ENCODE data around the gene SCARF1.
A peak's percentile ranks its signal among the peaks of the same experiment; 100 is the strongest.

The SCARF1 gene

DNA sequence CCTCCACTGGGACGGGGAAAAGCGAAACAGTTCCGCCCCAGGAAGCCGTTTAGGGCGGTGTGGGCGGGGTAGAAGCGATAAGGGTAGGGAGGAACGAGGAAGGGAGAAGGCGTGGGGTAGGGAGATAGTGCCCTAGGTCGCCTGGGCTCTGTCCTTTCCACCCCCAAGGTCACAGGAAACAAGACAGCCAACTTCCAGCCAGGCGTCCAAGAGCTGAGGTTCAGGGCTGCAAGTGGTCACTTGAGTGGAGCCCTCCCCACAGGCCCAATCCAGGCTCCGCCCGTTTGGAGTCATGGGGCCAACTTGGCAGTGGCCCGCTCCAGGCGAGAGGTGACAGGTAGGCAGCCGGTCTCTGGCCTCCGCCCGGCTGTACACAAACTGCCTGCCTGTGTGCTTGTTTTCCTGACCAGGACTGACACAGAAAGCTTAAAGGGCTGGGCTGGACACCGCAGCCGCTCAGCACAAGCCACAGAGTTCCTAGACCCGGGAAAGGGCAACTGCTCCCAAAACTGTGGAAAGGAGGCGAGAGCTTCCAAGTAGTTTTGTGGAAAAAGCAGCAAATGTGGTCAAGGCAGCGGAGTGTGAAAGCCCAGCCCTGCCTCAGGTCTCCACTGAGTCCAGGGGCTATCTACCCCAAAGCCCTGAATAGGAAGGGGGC is 4.4 kb upstream of the SCARF1 start, which contains the start of gene RILP (continued):
- no peak for TF ChIP-seq ZNF623 (tag by site-specific recombination; IDR thresholded peaks at IDR 0.05)
- peak; percentile 93 for TF ChIP-seq ZFHX2 (tag by site-specific recombination; conservative IDR thresholded peaks at IDR 0.05)
- no peak for TF ChIP-seq ZNF529 (tag by site-specific recombination; IDR thresholded peaks at IDR 0.05; ENCODE audit: insufficient replicate concordance)
- peak; percentile 79 for TF ChIP-seq SP3 (tag by site-specific recombination; IDR thresholded peaks at IDR 0.05)
- peak; percentile 74; the same call in 1 of the 2 replicates for TF ChIP-seq BCL11A (tag by site-specific recombination; IDR thresholded peaks at IDR 0.05; ENCODE audit: low read depth)
- TF ChIP-seq, protein P1, sequence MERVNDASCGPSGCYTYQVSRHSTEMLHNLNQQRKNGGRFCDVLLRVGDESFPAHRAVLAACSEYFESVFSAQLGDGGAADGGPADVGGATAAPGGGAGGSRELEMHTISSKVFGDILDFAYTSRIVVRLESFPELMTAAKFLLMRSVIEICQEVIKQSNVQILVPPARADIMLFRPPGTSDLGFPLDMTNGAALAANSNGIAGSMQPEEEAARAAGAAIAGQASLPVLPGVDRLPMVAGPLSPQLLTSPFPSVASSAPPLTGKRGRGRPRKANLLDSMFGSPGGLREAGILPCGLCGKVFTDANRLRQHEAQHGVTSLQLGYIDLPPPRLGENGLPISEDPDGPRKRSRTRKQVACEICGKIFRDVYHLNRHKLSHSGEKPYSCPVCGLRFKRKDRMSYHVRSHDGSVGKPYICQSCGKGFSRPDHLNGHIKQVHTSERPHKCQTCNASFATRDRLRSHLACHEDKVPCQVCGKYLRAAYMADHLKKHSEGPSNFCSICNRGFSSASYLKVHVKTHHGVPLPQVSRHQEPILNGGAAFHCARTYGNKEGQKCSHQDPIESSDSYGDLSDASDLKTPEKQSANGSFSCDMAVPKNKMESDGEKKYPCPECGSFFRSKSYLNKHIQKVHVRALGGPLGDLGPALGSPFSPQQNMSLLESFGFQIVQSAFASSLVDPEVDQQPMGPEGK (tag by site-specific recombination; IDR thresholded peaks at IDR 0.05), result peak; percentile 14; the same call in 1 of the 2 replicates
- TF ChIP-seq GLIS2 (tag by site-specific recombination; IDR thresholded peaks at IDR 0.05), result peak; percentile 89
- TF ChIP-seq ZBTB1 (tag by site-specific recombination; IDR thresholded peaks at IDR 0.05), result no peak
- no peak for TF ChIP-seq ZNF423 (tag by site-specific recombination; IDR thresholded peaks at IDR 0.05)
- peak; percentile 90 for TF ChIP-seq EGR2 (tag by site-specific recombination; IDR thresholded peaks at IDR 0.05; ENCODE audit: low read depth)
- no peak for TF ChIP-seq ZNF10 (tag by site-specific recombination; IDR thresholded peaks at IDR 0.05)

DNA sequence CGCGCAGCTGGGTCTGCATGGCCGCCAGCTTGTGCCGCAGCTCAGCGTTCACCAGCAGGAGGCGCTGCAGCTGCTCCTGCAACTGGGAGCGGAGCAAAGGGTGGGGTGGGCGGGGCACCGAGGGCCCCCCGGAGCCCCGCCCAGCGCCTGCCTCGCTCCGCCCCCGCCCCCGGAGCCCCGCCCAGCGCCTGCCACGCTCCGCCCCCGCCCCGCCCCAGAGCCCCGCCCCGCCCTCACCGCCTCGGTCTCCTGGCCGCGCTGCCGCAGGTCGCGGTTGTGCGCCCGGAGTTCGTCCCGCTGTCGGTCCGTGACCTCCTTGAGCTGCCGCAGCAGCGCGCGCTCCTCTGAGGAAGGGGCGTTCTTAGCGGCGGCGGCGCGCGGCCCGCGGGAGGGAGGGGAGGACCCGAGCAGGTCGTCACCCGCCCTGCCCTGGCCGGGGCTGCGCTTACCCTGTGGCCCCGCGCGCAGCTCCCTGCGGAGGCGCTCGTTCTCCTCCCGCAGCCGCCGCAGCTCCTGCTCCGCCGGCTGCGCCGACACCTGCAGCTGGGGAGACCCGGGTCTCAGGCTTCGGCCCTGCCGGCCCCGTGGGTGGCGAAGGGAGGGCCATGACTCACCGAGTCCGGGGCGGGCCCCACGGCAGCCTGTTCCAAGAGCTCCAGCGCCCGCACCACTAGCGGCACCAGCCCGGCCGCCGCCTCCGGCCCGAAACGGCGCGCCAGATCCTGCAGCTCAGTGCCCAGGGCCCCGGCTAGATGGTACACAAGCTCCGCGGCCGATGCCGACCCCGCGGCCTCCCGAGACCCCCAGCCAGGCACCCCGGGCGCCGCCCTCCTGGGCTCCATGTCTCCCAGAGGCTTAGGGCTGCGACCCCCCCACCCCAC is 3.7 kb upstream of the SCARF1 start:
- H3K27ac ChIP-seq (ENCODE audit: extremely low read depth, low read depth, low read length), result peak overlapping the region; percentile 86
- CTCF ChIA-PET, result interaction anchor here (0.6 to 6.1 kb wide), 29 partner anchors 10 to 391 kb away, joined by 3 to 69 read pairs (median 4); no protein-coding TSS in a partner anchor
- POLR2A ChIA-PET, result interaction anchor here (0.6 to 6.0 kb wide), 20 partner anchors 9 to 382 kb away, joined by 3 to 38 read pairs (median 4); partner anchors contain the start of genes PRPF8, RTN4RL1 and SLC43A2
- TF ChIP-seq ZNF426 (tag by site-specific recombination; IDR thresholded peaks at IDR 0.05) (no peak), ZNF473 (tag by site-specific recombination; IDR thresholded peaks at IDR 0.05) (no peak), ZFP37 (tag by site-specific recombination; IDR thresholded peaks at IDR 0.05) (0 out of 2 replicates have a peak, but pooled peaks have one; percentile 71), ZNF202 (tag by site-specific recombination; IDR thresholded peaks at IDR 0.05; ENCODE audit: borderline replicate concordance) (no peak), ZNF76 (tag by site-specific recombination; IDR thresholded peaks at IDR 0.05; ENCODE audit: borderline replicate concordance, low read depth) (no peak; the same call in 1 of the 2 replicates), ZNF521 (tag by site-specific recombination; IDR thresholded peaks at IDR 0.05) (no peak), KLF16 (tag by site-specific recombination; IDR thresholded peaks at IDR 0.05) (0 out of 2 replicates have a peak, but pooled peaks have one; percentile 22), ZNF677 (tag by site-specific recombination; IDR thresholded peaks at IDR 0.05) (0 out of 2 replicates have a peak, but pooled peaks have one; percentile 22), ZXDB (tag by site-specific recombination; IDR thresholded peaks at IDR 0.05) (peak; percentile 74), SP3 (tag by site-specific recombination; IDR thresholded peaks at IDR 0.05) (no peak), MZF1 (tag by site-specific recombination; IDR thresholded peaks at IDR 0.05; ENCODE audit: borderline replicate concordance) (no peak), OSR2 (tag by site-specific recombination; IDR thresholded peaks at IDR 0.05) (peak; percentile 51), ZNF585B (tag by site-specific recombination; IDR thresholded peaks at IDR 0.05) (no peak)
- TF ChIP-seq, protein P2, sequence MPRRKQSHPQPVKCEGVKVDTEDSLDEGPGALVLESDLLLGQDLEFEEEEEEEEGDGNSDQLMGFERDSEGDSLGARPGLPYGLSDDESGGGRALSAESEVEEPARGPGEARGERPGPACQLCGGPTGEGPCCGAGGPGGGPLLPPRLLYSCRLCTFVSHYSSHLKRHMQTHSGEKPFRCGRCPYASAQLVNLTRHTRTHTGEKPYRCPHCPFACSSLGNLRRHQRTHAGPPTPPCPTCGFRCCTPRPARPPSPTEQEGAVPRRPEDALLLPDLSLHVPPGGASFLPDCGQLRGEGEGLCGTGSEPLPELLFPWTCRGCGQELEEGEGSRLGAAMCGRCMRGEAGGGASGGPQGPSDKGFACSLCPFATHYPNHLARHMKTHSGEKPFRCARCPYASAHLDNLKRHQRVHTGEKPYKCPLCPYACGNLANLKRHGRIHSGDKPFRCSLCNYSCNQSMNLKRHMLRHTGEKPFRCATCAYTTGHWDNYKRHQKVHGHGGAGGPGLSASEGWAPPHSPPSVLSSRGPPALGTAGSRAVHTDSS (tag by site-specific recombination; IDR thresholded peaks at IDR 0.05), result 0 out of 2 replicates have a peak, but pooled peaks have one; percentile 10
- TF ChIP-seq, protein P3, sequence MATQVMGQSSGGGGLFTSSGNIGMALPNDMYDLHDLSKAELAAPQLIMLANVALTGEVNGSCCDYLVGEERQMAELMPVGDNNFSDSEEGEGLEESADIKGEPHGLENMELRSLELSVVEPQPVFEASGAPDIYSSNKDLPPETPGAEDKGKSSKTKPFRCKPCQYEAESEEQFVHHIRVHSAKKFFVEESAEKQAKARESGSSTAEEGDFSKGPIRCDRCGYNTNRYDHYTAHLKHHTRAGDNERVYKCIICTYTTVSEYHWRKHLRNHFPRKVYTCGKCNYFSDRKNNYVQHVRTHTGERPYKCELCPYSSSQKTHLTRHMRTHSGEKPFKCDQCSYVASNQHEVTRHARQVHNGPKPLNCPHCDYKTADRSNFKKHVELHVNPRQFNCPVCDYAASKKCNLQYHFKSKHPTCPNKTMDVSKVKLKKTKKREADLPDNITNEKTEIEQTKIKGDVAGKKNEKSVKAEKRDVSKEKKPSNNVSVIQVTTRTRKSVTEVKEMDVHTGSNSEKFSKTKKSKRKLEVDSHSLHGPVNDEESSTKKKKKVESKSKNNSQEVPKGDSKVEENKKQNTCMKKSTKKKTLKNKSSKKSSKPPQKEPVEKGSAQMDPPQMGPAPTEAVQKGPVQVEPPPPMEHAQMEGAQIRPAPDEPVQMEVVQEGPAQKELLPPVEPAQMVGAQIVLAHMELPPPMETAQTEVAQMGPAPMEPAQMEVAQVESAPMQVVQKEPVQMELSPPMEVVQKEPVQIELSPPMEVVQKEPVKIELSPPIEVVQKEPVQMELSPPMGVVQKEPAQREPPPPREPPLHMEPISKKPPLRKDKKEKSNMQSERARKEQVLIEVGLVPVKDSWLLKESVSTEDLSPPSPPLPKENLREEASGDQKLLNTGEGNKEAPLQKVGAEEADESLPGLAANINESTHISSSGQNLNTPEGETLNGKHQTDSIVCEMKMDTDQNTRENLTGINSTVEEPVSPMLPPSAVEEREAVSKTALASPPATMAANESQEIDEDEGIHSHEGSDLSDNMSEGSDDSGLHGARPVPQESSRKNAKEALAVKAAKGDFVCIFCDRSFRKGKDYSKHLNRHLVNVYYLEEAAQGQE (tag by site-specific recombination; IDR thresholded peaks at IDR 0.05), result no peak
- TF ChIP-seq, protein P4, sequence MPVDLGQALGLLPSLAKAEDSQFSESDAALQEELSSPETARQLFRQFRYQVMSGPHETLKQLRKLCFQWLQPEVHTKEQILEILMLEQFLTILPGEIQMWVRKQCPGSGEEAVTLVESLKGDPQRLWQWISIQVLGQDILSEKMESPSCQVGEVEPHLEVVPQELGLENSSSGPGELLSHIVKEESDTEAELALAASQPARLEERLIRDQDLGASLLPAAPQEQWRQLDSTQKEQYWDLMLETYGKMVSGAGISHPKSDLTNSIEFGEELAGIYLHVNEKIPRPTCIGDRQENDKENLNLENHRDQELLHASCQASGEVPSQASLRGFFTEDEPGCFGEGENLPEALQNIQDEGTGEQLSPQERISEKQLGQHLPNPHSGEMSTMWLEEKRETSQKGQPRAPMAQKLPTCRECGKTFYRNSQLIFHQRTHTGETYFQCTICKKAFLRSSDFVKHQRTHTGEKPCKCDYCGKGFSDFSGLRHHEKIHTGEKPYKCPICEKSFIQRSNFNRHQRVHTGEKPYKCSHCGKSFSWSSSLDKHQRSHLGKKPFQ (tag by site-specific recombination; IDR thresholded peaks at IDR 0.05), result no peak

More for the DNA sequence above, 3.7 kb upstream of the SCARF1 start:
- peaks cover 8% of the 10 kb centered on the region for H3K4me1 ChIP-seq (ENCODE audit: control insufficient read depth, insufficient read depth, low read length)
- H3K9me3 ChIP-seq (ENCODE audit: control insufficient read depth, insufficient read depth, low read depth, low read length), result no peaks in the 10 kb centered on the region
- peak overlapping the region; percentile 61 for H3K4me3 ChIP-seq (ENCODE audit: low read depth, low read length)
- H3K36me3 ChIP-seq (ENCODE audit: control insufficient read depth in 2 of 2, insufficient read depth in 1 of 2, low read length in 2 of 2), result peaks cover 25 to 43% of the 10 kb centered on the region in 2 experiments
